Eye (tissue), 1 donor: ENCODE data around the gene MAPK1.
"Not testable (repeated sequence)": the region's sequence is repeated elsewhere in the genome, so short reads cannot be mapped to it uniquely, and the experiment has no call there.

Source experiments
- DNase-seq: peaks from one replicate; pipeline ENCODE4 v3.0.0-alpha.2; 2015

Gene MAPK1

DNA sequence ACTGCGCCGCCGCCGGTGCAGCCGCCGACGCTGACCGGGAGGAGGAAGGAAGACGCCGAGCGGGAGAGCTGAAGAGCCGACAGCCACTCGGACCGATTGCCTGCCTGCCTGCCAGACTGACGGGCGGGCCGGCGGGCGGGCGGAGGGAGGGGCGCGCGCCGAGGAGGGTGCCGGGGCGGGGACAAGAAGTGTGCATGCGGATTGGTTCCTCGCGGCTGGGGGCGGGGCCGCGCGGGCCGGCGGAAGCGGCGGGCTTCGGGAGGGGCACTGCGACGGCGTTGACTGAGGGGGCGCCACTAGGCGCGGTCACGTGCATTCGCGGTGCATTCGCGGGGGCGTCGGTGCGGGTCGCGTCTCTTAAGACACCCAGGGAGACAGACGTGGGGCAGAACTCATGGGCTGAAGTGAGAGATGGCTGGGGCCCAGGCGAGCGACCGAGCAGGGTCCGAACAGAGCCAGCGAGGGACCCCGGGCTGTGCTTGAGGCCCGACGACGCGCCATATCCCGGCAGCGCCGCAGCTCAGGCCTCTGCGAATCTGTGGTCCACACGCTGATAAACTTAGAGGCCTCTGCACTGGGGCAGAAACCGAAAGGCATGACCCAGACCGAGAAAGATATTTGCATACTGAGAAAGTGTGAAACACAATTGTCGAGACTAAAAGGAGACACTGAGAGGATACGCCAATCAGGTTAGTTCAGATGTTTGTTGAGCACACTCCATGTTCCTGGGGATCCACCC is at the start of gene MAPK1:
Gene MAPK1, minus strand, starts transcription at position 118 of the 739 bp plus-strand sequence. CDS start 205 bp downstream, outside the sequence.
- DNase-seq = peak; percentile 97

DNA sequence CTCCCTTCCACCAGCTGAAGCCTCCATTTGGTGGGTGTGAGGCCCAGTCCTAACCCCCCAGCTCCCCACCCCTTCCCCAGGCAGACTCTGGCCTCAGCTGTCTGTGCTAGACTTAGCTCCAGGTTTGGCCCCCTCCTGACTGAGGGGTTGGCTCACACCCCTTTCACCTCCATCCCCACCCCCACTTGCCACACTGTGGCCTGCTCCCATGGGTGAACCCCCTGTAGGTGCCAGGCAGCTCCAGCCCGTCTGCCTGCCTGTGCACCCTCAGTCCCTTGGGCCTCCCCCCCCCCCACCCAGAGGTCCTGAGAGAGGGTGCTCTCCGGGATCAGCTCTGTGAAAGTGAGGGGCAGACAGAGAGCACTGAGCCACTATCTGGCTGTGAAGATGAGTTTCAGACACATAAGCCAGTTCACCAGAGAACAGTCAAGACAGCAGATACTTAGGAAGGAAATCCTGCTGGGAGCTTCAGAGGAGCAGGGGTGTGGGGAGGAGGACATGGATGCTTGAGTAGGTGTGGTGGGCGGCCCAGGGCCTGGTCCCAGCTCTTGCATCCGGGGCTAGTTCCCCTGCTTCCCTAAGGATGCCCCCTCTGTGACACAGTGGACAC is 49.0 kb upstream of the MAPK1 start:
- no peak for DNase-seq

DNA sequence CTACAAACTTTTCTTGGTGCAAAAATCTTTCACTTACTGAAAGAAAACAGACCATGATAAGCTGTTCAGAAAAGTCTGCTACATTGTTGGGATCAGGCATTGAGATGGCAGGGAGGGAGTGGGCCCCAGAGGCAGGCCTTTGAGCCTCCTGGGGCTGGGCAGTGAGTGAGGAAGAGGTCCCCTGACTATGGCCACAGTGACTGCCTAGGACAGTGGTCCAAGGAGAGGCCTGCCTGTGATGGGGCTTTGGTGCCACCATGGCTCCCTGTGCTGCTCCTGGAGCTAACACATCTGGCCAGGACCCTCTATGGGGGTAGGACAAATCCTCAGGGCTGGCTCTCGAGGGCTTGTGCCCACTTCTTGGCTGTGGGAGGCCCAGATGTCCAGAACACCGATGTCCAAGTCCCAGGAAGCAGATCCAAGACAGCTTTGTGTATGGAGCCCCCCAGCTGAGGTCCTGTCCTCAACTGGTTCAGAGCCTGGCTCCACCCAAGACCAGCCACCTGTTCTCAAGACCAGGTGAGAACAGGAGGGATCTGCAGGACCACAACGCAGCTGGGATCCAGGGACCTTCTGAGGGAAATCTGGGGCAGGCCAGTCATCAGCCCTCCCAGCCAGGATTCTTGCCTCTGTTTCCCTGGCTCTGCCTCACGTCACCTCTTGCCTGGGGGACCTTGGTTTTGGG is 48.3 kb upstream of the MAPK1 start:
- DNase-seq = no peak

DNA sequence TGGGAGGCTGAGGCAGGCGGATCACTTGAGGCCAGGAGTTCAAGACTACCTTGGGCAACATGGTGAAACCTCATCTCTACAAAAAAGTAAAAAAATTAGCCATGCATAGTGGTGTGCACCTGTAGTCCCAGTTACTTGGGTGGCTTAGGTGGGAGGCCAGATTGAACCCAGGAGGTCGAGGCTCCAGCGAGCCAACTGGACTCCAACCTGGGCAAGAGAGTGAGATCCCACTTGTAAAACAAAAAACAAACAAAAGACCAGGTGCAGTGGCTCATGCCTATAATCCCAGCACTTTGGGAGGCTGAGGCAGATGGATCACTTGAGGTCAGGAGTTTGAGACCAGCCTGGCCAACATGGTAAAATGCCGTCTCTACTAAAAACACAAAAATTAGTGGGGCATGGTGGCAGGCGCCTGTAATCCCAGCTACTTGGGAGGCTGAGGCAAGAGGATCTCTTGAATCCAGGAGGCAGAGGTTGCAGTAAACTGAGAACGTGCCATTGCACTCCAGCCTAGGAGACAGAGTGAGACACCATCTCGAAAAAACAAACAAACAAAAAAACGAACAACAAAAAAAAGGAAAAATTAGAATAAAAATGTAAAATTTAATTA is 46.7 kb upstream of the MAPK1 start:
- not testable (repeated sequence) for DNase-seq

DNA sequence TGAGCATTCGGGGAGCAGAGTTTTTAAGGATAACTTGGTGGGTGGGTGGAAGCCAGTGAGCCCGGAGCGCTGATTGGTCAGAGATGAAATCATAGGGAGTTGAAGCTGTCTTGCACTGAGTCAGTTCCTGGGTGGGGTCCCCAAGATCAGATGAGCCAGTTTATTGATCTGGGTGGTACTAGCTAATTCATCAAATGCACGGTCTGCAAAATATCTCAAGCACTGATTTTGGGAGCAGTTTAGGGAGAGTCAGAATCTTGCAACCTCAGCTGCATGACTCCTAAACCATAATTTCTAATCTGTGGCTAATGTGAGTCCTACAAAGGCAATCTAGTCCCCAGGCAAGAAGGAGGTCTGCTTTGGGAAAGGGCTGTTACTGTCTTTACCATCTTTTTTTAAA is 42.9 kb upstream of the MAPK1 start:
- not testable (repeated sequence) for DNase-seq

DNA sequence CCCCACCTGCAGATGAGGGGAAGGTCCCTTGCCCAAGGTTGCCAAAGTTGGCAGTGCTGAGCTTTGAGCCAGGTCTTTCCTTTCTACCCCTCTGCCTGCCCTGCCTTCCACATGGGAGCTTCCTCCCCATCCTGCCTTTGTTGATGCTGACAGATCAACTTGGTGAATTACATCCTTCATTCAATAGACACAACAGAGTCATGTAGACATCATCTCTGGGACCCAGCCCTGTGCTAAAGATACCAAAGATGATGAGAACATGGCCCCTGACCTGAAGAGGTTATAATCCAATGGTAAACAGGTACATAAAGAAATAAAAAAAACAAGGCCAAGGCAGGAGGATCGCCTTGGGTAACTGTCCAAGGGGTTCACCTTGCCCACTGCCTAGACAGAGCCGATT is 42.4 kb upstream of the MAPK1 start:
- no peak for DNase-seq

DNA sequence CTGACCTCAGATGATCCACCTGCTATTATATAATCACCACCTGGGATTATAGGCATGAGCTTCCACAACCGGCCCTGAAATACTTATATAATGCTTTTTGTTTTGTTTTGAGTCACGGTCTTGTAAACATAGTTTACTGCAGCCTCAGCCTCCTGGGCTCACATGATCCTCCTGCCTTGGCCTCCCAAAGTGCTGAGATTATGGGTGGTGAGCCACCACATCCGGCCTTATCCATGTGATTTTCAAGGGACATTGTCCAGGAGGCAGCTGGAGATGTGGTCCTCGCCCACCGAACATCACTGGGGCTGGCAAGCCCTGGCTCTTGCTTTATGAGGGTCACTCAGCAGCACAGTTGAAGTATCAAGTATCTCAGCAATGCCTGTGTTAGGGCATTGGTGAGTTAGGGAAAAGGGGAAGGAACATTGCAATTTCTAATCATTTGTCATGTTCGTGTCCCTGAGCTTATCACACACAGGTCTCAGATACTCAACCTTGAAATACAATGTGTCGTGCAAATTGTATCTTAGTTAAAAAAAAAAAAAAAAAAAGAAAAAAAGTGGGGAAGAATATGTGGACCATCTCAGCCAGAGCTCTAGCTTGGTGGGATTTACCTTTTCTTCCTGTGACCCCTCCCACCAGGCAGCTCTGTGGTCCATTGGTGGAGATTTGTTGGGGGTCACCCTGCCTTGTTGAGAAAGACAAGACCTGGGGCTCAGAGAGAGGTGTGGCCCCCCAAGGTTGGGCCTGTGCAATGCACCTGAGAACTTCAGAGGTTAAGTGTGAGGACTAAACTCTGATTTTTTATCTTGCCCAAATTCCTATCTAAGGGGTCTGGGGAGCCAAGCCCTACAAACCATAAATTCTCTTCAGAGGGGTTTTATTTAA is 40.4 kb upstream of the MAPK1 start:
- DNase-seq = no peak

DNA sequence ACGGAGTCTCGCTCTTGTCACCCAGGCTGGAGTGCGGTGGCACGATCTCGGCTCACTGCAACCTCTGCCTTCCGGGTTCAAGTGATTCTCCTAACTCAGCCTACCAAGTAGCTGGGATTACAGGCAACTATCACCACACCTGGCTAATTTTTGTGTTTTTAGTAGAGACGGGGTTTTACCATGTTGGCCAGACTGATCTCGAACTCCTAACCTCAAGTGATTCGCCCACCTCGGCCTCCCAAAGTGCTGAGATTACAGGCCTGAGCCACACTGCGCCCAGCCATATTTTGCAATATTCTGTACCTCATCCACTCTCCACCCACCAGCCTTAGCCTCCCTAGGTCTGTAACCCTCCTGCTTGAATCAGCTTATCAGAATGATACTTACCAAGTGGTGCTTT is 37.8 kb upstream of the MAPK1 start:
- DNase-seq = not testable (repeated sequence)

DNA sequence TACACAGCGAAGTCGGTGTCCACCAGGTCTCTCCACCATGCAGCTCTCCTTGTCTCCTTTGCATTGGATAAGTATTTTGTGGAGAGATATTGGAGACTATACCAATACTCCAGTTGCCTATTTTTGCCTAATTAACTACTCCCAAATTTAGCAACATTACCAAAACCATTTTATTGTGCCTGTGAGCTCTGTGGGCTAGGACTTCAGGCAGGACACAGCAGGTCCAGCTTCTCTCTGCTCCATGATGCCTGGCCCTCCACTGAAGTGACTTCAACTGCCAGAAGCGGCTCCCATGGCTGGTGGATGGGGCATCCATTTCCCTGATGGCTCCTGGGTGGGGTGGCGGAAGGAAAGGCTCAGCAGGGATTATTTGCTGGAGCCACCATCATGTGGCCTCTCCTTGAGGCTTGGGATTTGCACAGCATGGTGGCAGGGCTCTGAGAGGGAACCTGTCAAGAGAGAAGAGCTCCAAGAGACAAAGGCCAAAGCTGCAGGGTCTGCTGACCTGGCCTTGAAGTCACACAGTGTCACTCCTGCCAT is 36.9 kb upstream of the MAPK1 start:
- no peak for DNase-seq

DNA sequence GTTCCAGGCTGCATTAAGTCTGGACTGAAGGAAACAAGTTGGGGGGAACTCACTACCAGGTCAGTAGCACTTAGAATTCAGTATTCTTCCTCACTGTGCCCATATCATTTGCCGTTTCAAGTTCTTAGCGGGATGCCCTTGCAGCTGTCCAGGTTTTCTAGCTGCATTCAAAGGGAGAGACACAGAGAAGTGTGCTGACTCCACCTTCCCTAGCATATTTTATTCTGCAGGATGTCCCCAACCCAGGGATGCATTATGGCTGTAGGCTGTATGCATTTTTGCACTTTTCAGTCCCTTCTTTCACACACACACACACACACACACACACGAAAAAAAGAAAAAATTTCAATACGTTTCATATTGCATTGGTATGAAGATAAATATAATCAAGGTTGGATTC is 35.8 kb upstream of the MAPK1 start:
- no peak for DNase-seq

DNA sequence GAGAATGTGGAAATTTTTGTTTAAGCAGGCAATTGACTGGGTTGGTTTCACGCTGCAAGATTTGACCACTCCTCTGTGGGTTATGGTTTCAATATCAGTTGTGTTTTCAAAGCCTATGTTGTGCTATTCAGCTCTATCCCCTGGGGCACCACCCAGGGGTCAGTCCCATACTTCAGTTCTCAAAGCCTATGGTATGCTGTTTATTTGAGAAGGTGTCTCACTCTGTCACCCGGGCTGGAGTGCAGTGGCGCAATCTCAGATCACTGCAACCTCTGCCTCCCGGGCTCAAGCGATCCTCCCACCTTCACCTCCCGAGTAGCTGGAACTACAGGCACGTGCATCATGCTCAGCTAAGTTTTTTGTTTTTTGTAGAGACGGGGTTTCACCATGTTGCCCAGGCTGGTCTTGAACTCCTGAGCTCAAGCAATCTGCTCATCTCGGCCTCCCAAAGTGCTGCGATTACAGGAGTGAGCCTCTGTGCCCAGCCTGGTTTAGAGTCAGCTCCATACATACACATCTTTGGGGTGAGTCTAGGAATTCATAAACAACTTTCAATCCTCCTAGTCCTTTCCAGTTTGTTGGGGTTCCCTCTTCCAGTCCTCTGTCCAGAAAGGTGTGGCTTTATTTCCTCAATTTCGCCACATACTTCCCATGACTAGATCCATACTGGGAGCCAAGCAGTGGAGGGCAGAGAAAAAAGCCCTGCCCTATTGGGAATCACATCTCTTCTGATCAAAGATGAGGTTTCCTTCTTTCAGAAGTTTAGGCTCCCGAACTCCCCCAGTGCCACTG is 35.0 kb upstream of the MAPK1 start:
- no peak for DNase-seq

DNA sequence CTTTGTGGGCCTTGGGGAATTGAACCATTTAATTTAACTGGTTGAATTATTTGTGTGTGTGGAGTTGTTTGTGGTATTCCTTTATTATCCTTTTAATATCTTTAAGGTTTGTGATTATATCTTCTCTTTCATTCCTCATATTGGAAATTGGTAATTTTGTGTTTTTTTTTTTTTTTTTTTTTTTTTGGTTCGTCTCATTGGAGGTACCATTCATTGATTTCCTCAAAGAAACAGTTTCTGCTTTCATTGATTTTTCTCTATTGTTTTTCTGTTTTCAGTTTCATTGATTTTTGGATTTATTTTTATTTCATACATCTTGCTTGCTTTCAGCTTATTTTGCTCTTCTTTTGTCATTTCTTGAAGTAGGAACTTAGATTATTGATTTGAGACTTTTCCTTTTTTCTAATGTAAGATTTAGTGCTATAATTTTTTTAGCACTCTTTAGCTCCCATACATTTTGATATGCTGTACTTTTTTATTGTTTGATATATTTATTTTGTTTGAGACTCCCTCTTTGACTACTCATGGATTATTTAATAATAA is 31.0 kb upstream of the MAPK1 start:
- DNase-seq = no peak

DNA sequence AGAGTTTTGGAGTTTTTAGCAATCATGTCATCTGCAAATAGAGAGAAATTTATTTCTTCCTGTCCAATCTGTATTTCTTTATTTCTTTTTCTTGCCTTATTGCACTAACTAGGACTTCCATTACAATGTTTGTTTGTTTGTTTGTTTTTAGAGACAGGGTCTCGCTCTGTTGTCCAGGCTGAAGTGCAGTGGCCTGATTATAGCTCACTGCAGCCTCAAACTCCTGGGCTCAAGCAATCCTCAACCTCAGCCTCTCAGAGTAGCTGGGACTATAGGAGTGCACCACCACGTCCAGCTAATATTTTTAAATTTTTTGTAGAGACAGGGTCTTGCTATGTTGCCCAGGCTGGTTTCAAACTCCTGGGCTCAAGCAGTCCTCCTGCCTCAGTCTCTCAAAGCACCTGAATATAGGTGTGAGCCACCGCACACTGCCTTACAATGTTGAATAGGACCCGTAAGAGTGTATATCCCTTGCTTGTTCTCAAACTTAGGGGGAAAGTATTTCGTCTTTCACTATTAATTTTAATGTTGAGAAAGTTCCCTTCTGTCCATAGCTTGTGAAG is 29.6 kb upstream of the MAPK1 start:
- no peak for DNase-seq

DNA sequence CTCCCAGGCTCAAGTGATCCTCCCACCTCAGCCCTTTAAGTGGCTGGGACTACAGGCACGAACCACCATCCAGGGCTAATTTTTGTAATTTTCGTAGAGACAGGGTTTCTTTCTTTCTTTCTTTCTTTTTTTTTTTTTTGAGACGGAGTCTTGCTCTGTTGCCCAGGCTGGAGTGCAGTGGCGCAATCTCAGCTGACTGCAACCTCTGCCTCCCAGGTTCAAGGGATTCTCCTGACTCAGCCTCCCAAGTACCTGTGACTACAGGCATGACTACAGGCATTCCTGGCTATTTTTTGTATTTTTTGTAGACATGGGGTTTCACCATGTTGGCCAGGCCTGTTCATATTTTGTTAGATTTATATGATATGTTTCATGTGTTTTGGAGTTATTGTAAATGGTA is 28.8 kb upstream of the MAPK1 start:
- not testable (repeated sequence) for DNase-seq

DNA sequence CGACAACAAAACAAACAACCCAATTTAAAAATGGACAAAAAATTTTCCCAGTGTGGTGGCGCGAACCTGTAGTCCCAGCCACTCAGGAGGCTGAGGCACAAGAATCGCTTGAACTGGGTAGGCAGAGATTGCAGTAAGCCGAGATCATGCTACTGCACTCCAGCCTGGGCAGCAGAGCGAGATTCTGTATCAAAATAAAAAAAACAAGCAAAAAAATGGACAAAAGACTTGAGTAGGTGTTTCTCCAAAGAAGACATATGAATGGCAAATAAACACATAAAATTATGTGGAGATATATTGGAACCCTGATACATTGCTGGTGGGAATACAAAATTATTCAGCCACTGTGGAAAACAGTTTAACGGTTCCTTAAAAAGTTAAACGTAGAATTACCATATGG is 27.4 kb upstream of the MAPK1 start:
- DNase-seq = no peak

DNA sequence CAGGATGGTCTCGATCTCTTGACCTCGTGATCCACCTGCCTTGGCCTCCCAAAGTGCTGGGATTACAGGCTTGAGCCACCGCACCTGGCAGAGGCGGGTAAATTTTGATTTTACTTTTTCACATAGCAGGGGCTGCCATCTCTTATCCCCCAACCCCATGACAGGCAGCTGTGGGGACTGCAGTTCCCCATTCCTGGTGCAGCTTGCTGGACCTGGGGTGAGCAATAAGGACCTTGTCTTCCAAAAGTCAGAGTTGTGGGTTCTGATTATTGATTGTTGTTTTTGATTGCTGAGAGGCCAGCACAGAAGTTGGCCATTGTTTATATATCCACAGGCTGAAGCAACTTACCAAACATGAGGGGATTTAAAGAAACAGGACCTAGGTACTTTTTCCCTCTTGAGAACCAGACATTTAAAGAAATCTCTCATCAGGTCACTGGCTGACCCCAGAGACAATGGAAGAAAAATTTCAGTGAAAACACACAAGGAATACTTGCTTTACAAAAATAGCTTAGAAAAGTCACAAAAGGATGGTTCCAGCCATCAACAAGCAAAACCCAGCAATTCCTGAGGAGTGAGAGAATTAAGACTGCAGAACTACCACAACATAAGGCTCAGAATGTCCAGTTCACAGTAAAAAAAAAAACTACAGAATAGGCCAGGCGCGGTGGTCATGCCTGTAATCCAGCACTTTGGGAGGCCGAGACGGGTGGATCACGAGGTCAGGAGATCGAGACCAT is 22.0 kb upstream of the MAPK1 start:
- DNase-seq = no peak

DNA sequence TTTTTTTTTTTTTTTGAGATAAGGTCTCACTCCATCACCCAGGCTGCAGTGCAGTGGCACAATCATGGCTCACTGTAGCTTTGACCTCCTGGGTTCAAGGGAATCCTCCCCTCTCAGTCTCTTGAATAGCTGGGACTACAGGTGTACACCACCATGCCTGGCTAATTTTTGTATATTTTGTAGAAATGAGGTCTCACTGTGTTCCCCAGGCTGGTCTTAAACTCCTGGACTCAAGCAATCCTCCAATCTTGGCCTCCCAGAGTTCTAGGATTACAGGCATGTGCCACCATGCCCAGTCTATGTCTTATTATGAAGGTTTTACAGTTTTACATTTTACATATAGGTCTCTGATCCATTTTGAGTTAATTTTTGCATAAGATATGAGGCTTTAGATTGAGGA is 20.4 kb upstream of the MAPK1 start:
- no peak for DNase-seq

DNA sequence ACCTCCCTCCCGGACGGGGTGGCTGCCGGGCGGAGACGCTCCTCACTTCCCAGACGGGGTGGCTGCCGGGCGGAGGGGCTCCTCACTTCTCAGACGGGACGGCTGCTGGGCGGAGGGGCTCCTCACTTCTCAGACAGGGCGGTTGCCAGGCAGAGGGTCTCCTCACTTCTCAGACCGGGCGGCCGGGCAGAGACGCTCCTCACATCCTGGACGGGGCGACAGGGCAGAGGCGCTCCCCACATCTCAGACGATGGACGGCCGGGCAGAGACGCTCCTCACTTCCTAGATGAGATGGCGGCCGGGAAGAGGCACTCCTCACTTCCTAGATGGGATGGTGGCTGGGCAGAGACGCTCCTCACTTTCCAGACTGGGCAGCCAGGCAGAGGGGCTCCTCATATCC is 16.5 kb upstream of the MAPK1 start:
- DNase-seq = not testable (repeated sequence)

DNA sequence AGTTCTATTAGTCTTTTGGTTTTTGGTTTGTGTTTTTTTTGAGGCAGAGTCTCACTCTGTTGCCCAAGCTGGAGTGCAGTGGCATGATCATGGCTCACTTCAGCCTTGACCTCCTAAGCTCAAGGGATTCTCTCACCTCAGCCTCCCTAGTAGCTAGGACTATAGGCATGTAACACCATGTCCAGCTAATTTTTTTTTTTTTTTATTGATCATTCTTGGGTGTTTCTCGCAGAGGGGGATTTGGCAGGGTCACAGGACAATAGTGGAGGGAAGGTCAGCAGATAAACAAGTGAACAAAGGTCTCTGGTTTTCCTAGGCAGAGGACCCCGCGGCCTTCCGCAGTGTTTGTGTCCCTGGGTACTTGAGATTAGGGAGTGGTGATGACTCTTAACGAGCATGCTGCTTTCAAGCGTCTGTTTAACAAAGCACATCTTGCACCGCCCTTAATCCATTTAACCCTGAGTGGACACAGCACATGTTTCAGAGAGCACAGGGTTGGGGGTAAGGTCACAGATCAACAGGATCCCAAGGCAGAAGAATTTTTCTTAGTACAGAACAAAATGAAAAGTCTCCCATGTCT is 15.4 kb upstream of the MAPK1 start:
- not testable (repeated sequence) for DNase-seq
